ENCODE results near the gene MED12L.

GRCh38 chr3:151169262-151169947 is 83.9 kb downstream of the MED12L start:
- TF ChIP-seq CTCF (IDR thresholded peaks at IDR 0.05) (no peak), EZH2phosphoT487 (IDR thresholded peaks at IDR 0.05; ENCODE audit: borderline replicate concordance, low read depth) (no peak), JUND (IDR thresholded peaks at IDR 0.05) (no peak), EP300 (IDR thresholded peaks at IDR 0.05; ENCODE audit: borderline replicate concordance in 1 of 2, low read depth in 1 of 2, low read length in 1 of 2) (no peak)
- TF ChIP-seq, protein P1, sequence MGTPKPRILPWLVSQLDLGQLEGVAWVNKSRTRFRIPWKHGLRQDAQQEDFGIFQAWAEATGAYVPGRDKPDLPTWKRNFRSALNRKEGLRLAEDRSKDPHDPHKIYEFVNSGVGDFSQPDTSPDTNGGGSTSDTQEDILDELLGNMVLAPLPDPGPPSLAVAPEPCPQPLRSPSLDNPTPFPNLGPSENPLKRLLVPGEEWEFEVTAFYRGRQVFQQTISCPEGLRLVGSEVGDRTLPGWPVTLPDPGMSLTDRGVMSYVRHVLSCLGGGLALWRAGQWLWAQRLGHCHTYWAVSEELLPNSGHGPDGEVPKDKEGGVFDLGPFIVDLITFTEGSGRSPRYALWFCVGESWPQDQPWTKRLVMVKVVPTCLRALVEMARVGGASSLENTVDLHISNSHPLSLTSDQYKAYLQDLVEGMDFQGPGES (IDR thresholded peaks at IDR 0.05; ENCODE audit: low read depth, low read length) = no peak

Measured in SK-N-SH (cell line).